Stimulated activated naive CD8-positive, alpha-beta T cell treated with anti-CD3 and anti-CD28 coated beads, Interleukin-15, amount 100 ng/mL, for 72 hours (primary cell): ENCODE data around the gene BEST2.
"Not testable (repeated sequence)": the region's sequence is repeated elsewhere in the genome, so short reads cannot be mapped to it uniquely, and the experiment has no call there.

Experiments
- ATAC-seq: fragments of 150-1000 bp; cut with Tn5 transposase; 2 replicates; pipeline ENCODE4 v1.10.0; 2021; ENCODE audit warnings: mild to moderate bottlenecking, moderate library complexity
- DNase-seq, 2 donors: peaks; one replicate each; pipeline ENCODE4 v3.0.0; 2021 to 2022
- H3K27ac Mint-ChIP-seq, 2 donors: one replicate each; pipeline ENCODE4 v1.8.0; 2022; ENCODE audit warnings: mild to moderate bottlenecking in 2 of 2, mixed read lengths in 2 of 2, moderate library complexity in 2 of 2
- H3K27me3 Mint-ChIP-seq: one replicate; pipeline ENCODE4 v1.8.0; 2022; ENCODE audit warnings: mixed read lengths
- H3K4me1 Mint-ChIP-seq: one replicate; pipeline ENCODE4 v1.8.0; 2022; ENCODE audit warnings: mild to moderate bottlenecking, mixed read lengths
- H3K4me3 Mint-ChIP-seq, 2 donors: one replicate each; pipeline ENCODE4 v1.8.0; 2022; ENCODE audit warnings: mild to moderate bottlenecking in 2 of 2, mixed read lengths in 2 of 2, moderate library complexity in 1 of 2
- H3K9me3 Mint-ChIP-seq, 2 donors: one replicate each; pipeline ENCODE4 v1.8.0; 2022; ENCODE audit warnings: mixed read lengths in 2 of 2

BEST2 gene

GRCh38 chr19:12751635-12752034 lies at the start of gene BEST2:
BEST2 (plus strand) TSS chr19:12751791; CDS start chr19:12752593, 802 bp downstream.
- H3K4me3 Mint-ChIP-seq, result no peak within 1 kb of the TSS
- DNase-seq (no peak), ATAC-seq (no peak)
- H3K4me1 Mint-ChIP-seq, result no peaks in the 10 kb centered on the region
- no peak within 1 kb of the TSS for H3K27ac Mint-ChIP-seq
- H3K9me3 Mint-ChIP-seq, result peaks cover 5 to 12% of the 10 kb centered on the region in 2 donors
- peaks cover 70% of the 10 kb centered on the region for H3K27me3 Mint-ChIP-seq

GRCh38 chr19:12703046-12703445 lies 48.5 kb upstream of the BEST2 start:
- Mint-ChIP-seq H3K4me1 (peaks cover 10% of the 10 kb centered on the region), H3K9me3 (no peaks in the 10 kb centered on the region), H3K27ac (no peak overlapping the region), H3K4me3 (peak overlapping the region in 1 of 2 donors; percentile 14), H3K27me3 (no peaks in the 10 kb centered on the region)
- ATAC-seq (peak; percentile 67), DNase-seq (peak in 1 of 2 donors; percentile 31)

DNA sequence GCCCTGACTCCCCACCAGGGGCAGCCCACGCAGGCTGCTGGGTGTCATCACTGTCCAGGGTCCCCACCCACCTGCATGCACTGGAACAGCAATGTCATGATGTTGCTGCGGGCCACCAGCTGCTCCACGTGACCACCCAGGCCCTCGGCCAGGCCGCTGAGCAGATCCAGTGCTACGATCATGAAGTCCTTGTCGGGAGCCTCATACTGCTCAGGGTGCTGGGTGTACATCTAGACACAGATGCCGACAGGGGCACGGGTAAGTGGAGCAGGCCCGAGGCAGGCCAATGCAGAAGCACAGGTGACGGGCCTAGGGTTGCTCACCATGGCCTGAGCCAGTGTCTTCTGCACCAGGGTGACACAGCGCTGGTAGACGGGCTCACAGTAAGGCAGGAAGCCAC lies 46.4 kb upstream of the BEST2 start:
- peak overlapping the region in 1 of 2 donors; percentile 19 for H3K27ac Mint-ChIP-seq
- no peak for DNase-seq
- ATAC-seq, result no peak
- H3K4me3 Mint-ChIP-seq, result no peak overlapping the region
- no peaks in the 10 kb centered on the region for H3K27me3 Mint-ChIP-seq
- peaks cover 7% of the 10 kb centered on the region for H3K4me1 Mint-ChIP-seq
- no peaks in the 10 kb centered on the region for H3K9me3 Mint-ChIP-seq

DNA sequence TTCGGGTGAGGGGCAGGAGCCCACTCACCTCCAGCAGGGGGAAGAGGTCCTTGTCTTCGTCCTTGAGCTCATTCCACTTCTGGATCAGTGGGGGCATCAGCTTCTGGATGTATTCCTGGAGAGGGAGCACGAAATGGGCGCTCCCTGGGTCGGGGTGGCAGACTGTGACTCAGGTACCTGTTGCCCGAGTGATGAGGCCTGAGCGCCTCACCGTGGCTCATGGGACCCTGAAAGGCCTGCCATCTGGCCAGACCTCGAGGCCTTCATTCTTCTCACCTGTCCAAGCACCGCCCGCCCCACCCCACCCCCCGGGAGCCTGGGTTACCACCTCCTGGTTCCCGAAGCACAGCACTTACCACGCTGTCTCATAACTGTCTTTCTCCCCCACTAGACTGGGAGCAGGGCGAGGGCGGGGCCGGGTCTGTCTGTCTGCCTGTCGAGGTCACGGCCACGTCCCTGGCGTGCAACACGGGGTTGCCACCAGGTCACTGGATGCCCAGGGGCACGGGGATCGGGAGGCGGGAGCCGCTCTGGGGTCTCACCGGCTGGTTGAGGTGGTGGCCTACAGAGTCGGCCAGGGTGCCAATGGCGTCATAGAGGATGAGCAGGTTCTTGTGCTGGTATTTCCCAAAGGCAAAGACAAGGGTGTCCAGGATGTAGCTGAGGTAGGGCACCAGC lies 45.8 kb upstream of the BEST2 start:
- no peaks in the 10 kb centered on the region for H3K9me3 Mint-ChIP-seq
- DNase-seq, result no peak
- no peak overlapping the region for H3K27ac Mint-ChIP-seq
- H3K4me1 Mint-ChIP-seq, result peaks cover 7% of the 10 kb centered on the region
- ATAC-seq, result no peak
- no peak overlapping the region for H3K4me3 Mint-ChIP-seq
- H3K27me3 Mint-ChIP-seq, result no peaks in the 10 kb centered on the region

DNA sequence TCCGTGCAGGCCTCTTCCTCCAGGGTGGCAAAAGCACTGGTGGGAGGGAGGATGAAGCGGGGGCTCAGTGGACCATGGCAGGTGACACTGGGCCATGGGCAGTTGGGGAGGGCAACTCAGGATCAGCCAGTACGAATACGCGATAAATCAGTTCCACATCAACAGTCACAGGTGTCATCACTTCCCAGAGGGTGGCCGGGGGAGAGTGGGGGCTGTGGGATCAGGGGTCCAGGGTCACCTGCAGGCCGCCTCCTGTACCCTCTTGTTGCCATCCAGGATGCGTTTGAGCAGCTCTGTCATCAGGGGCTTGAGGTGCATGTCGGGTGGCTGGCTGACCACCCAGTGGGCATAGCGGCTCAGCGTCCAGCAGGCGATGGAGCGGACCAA lies 45.3 kb upstream of the BEST2 start:
- Mint-ChIP-seq H3K4me3 (no peak overlapping the region), H3K27ac (no peak overlapping the region)
- no peak for DNase-seq

GRCh38 chr19:12708641-12709040 lies 43.0 kb upstream of the BEST2 start:
- DNase-seq, result no peak
- H3K4me3 Mint-ChIP-seq, result no peak overlapping the region
- H3K27ac Mint-ChIP-seq, result peak overlapping the region in 1 of 2 donors; percentile 12
- no peaks in the 10 kb centered on the region for H3K9me3 Mint-ChIP-seq
- ATAC-seq, result no peak
- no peaks in the 10 kb centered on the region for H3K4me1 Mint-ChIP-seq
- no peaks in the 10 kb centered on the region for H3K27me3 Mint-ChIP-seq

More for the DNA sequence above, 45.3 kb upstream of the BEST2 start:
- no peaks in the 10 kb centered on the region for H3K27me3 Mint-ChIP-seq
- no peaks in the 10 kb centered on the region for H3K9me3 Mint-ChIP-seq
- no peak for ATAC-seq
- peaks cover 7% of the 10 kb centered on the region for H3K4me1 Mint-ChIP-seq

DNA sequence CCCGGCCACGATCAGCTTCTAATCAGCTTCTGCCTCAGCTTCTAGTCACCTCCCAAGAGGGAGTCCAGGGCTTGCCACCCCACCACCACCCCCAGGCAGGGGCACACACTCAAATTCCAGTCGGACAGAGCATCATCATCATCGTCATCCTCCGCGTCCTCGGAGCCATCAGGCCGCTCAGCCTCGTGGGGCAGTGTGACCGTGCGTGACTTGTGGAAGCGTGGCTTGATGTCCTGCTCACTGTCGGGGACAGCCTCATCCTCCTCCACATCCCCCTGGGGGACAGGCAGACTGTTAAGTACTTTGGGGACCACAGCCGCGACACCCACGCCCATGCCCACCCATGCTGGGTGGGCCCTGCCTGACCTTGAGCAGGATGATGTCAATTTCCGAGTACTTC lies 40.4 kb upstream of the BEST2 start:
- no peak for ATAC-seq
- peak overlapping the region in 1 of 2 donors; percentile 48 for H3K27ac Mint-ChIP-seq
- no peak overlapping the region for H3K4me3 Mint-ChIP-seq
- no peaks in the 10 kb centered on the region for H3K4me1 Mint-ChIP-seq
- no peaks in the 10 kb centered on the region for H3K9me3 Mint-ChIP-seq
- no peaks in the 10 kb centered on the region for H3K27me3 Mint-ChIP-seq
- DNase-seq, result no peak

DNA sequence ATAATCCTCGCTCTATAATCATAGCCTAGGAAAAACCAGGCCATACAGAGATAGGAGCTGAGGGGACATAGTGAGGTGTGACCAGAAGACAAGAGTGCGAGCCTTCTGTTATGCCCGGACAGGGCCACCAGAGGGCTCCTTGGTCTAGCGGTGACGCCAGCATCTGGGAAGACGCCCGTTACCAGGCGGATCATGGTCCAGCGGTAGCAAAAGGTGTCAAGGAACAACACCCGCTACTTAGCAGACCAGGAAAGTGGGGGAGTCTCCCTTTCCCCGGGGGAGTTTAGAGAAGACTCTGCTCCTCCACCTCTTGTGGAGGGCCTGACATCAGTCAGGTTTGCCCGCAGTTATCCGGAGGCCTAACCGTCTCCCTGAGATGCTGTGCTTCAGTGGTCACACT lies 39.5 kb upstream of the BEST2 start:
- H3K27ac Mint-ChIP-seq, H3K9me3 Mint-ChIP-seq, H3K27me3 Mint-ChIP-seq, ATAC-seq, DNase-seq, H3K4me3 Mint-ChIP-seq, H3K4me1 Mint-ChIP-seq: not testable (repeated sequence)

DNA sequence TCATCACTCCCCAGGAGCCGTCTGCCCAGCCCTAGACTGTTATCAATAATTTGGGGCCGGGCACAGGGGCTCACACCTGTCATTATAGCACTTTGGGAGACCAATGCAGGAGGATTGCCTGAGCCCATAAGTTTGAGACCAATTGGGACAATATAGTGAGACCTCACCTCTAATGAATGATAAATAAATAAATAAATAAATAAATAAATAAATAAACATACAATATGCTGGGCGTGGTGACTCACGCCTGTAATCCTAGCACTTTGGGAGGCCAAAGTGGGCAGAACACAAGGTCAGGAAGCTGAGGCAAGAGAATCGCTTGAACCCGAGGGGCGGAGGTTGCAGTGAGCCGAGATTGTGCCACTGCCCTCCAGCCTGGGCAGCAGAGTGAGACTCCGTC lies 38.3 kb upstream of the BEST2 start:
- not testable (repeated sequence) for ATAC-seq, H3K27ac Mint-ChIP-seq, H3K4me3 Mint-ChIP-seq

GRCh38 chr19:12715102-12715501 lies 36.5 kb upstream of the BEST2 start:
- Mint-ChIP-seq H3K27ac (no peak overlapping the region), H3K4me3 (no peak overlapping the region), H3K9me3 (no peaks in the 10 kb centered on the region), H3K27me3 (no peaks in the 10 kb centered on the region), H3K4me1 (peaks cover 19% of the 10 kb centered on the region)
- DNase-seq, result no peak
- no peak for ATAC-seq

More for the DNA sequence above, 38.3 kb upstream of the BEST2 start:
- not testable (repeated sequence) for H3K27me3 Mint-ChIP-seq, H3K4me1 Mint-ChIP-seq, H3K9me3 Mint-ChIP-seq, DNase-seq

- ATAC-seq, result no peak
- H3K27me3 Mint-ChIP-seq, result no peaks in the 10 kb centered on the region
- H3K4me3 Mint-ChIP-seq, result no peak overlapping the region
- H3K4me1 Mint-ChIP-seq, result peaks cover 26% of the 10 kb centered on the region
- H3K27ac Mint-ChIP-seq, result peak overlapping the region in 1 of 2 donors; percentile 35
- DNase-seq, result no peak
- H3K9me3 Mint-ChIP-seq, result no peaks in the 10 kb centered on the region
Measured at GRCh38 chr19:12715929-12716328, 35.7 kb upstream of the BEST2 start.

GRCh38 chr19:12720296-12720695 lies 31.3 kb upstream of the BEST2 start:
- H3K9me3 Mint-ChIP-seq, result no peaks in the 10 kb centered on the region
- ATAC-seq (no peak), DNase-seq (no peak)
- no peaks in the 10 kb centered on the region for H3K27me3 Mint-ChIP-seq
- H3K4me1 Mint-ChIP-seq, result peaks cover 45% of the 10 kb centered on the region
- H3K4me3 Mint-ChIP-seq, result peak overlapping the region; percentile 92 to 98
- no peak overlapping the region for H3K27ac Mint-ChIP-seq

GRCh38 chr19:12720851-12721655 lies 30.5 kb upstream of the BEST2 start:
- Mint-ChIP-seq H3K27ac (peak overlapping the region; percentile 97 to 99), H3K4me1 (peaks cover 45% of the 10 kb centered on the region), H3K9me3 (no peaks in the 10 kb centered on the region), H3K27me3 (no peaks in the 10 kb centered on the region), H3K4me3 (peak overlapping the region; percentile 92 to 99)
- peak; percentile 17 for ATAC-seq
- peak in 1 of 2 donors; percentile 38 for DNase-seq

- ATAC-seq (peak; percentile 59), DNase-seq (peak; percentile 63 to 68)
- Mint-ChIP-seq H3K4me1 (peaks cover 47% of the 10 kb centered on the region), H3K4me3 (peak overlapping the region; percentile 97 to 99), H3K9me3 (no peaks in the 10 kb centered on the region), H3K27me3 (no peaks in the 10 kb centered on the region), H3K27ac (peak overlapping the region; percentile 97 to 99)
Measured at GRCh38 chr19:12721656-12722565, 29.7 kb upstream of the BEST2 start.

- Mint-ChIP-seq H3K27ac (peak overlapping the region; percentile 84 to 96), H3K27me3 (no peaks in the 10 kb centered on the region), H3K4me1 (peaks cover 46% of the 10 kb centered on the region), H3K4me3 (peak overlapping the region; percentile 95 to 97), H3K9me3 (no peaks in the 10 kb centered on the region)
- peak; percentile 90 for ATAC-seq
- peak; percentile 89 to 95 for DNase-seq
Measured at GRCh38 chr19:12722566-12723380, 28.8 kb upstream of the BEST2 start.
